Activated CD4-positive, alpha-beta T cell treated with anti-CD3 and anti-CD28 coated beads, Interleukin-2, amount 50 U/mL, for 24 hours (primary cell): ENCODE data around the gene TMX3.

ENCODE experiments used
- DNase-seq, 2 donors: peaks; one replicate each; pipeline ENCODE4 v3.0.0-alpha.2; 2020; ENCODE audit warnings: low read depth in 1 of 2, low spot score in 1 of 2

Gene TMX3, protein sequence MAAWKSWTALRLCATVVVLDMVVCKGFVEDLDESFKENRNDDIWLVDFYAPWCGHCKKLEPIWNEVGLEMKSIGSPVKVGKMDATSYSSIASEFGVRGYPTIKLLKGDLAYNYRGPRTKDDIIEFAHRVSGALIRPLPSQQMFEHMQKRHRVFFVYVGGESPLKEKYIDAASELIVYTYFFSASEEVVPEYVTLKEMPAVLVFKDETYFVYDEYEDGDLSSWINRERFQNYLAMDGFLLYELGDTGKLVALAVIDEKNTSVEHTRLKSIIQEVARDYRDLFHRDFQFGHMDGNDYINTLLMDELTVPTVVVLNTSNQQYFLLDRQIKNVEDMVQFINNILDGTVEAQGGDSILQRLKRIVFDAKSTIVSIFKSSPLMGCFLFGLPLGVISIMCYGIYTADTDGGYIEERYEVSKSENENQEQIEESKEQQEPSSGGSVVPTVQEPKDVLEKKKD

DNA sequence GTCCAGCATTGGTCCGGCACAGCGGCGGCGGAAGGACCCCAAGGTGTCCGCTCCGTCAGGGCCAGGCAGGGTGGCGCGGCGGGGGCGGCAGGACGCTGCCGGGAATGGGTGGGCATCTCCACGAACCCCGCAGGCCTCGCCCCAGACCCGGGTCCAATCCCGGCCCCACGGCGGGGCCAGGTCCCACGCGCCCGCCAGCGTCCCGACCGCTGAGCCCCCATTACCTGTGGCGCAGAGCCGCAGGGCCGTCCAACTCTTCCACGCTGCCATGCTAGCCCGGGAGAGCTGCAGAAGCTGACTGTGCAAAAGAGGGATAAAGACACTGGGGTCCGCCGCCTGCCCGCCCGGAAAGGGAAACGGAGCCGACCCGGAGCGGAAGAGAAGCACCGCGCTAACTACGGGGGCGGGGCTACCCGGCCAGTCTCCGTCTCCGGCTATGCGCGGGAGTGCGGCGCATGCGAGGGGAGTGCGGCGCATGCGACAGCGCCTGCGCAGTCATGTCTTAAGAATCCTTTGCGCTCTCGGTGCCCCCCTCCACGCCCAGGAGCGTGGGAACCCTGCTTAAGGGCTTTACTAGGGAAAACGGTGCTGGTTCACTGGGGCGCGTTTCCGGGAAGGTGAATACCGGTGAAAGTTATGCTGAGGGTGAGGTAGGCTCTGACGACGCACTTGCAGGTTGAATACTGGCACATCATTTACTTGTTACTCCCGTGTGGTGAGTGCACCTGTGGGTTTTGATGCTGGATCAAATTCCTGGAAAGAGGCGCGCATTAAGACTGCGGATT is at the start of gene TMX3:
TMX3 (minus strand) TSS at position 397 of the 785 bp plus-strand sequence; CDS start at position 270, 127 bp downstream.
- DNase-seq, result peak; percentile 76 to 89

DNA sequence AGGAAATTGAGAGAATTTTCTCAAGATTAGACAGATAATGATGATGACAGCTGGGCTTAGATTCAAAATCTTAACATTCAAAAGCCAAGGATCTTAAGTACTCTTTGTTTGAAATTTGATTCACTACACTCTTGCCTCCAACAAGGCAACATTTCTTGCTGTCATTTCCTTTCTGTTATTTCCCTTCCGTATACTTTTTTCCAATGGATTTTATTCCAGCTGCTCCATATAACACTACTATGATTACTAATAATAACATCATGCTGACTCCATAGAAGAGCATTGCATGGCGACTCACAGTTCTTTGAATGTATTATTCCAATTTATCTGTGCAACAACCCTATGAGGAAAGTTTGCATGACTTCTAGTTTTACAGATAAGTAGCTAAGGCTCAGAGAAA is 49.1 kb upstream of the TMX3 start:
- DNase-seq, result no peak

DNA sequence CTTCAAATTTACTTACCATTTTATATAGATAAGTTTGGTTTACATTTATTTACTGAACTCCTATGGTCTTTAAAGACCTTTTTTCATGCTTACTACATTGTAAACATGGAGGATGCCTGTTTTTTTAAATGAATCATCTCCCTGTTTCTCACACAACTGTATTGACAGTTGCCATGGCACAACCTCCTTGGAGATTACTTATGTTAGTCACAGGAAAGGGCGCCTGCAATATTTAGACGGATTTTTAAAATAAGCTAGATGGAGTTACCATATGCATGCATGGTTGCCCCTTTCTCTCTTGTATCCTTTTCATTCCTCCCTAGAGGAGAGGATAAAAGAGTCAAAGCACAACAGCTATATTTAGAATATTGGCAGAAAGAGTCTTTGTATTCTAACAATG is 48.2 kb upstream of the TMX3 start:
- DNase-seq, result no peak

DNA sequence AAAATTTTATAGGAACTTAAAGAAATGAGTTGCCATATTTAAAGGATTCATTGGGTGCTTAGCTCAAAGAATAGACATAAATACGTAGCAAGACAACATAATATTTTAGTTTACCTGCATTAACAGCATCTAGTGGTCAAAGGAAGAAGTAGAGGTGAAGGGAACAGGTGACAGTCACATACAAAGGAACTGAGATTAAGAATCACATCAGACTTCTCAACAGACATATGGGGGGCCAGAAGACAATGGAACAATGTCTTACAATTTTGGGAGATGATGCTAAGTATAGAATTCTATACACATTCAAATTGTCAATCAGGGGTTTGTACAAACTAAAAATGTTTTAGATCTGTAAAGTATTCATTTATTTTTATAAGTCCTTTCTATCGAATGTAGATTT is 44.4 kb upstream of the TMX3 start:
- DNase-seq, result no peak

DNA sequence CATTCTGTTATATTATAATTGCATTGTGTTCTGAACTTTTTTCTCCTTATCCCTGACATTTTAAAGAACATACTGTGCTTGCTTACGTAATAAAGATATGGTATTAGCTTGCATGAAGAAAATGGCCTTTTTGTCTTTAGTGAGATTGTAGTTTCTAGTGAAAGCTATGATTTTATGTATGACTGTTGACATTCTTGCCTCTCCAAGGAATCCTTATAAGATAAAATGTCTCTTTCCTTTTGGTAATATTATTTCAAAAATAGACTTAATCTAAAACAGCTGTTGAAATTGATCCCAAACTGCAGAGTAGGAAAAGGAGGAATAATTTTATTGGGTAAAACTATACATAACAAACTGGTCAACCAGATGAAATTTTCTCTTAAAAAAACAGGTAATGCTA is 42.2 kb upstream of the TMX3 start:
- no peak for DNase-seq

DNA sequence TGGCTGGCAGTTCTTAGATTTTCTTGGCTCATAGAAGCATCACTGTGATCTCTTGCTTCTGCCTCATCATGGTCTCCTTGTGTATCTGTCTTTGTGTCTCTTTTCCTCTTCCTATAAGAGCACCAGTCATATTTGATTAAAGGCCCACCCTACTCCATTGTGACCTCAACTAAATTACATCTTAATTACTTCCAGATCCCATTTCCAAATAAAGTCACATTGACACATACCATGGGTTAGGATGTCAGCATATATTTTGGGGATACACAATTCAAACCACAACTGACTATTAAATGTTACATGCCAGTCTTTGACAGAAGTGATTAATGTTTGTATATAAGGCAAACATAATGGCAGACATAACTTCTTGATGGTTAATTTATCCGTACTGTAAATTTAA is 27.3 kb upstream of the TMX3 start:
- no peak for DNase-seq

DNA sequence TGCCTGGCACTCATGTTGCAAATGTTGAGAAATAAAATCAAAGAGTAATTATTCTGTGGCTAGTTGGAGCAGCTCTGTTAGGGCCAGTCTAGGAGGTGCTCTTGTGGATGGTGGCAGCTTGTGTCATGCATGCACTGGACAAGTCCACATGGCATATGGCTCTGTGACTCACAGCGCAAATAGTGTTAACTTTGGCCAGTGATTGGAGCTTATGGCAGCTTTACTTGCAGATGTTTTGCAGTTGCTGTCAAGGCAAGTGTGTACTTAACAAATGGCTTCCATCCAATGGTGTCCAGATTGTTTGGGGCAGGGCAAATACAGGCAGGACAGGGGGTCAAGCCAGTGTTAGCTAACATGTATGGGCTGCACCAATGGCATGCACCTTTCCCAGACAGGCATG is 26.1 kb upstream of the TMX3 start:
- DNase-seq, result no peak

DNA sequence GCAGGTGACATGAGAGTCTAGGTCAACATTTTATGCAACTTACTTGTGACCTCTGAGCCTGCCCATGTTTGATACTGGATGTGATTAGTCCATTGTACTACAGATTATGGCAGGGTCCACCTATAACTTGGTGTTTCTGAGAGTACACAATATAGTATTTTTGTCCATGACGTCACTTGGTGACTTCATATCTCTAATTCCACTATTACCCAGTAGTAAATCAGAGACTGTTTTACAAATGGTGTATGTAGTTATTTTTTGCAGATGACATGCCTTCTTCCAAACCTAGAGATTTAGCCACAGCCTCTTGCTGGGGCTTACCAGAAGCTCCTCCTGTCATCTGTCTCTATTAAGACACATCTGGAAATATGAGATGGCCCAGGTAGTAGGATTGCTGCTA is 24.6 kb upstream of the TMX3 start:
- DNase-seq, result no peak

DNA sequence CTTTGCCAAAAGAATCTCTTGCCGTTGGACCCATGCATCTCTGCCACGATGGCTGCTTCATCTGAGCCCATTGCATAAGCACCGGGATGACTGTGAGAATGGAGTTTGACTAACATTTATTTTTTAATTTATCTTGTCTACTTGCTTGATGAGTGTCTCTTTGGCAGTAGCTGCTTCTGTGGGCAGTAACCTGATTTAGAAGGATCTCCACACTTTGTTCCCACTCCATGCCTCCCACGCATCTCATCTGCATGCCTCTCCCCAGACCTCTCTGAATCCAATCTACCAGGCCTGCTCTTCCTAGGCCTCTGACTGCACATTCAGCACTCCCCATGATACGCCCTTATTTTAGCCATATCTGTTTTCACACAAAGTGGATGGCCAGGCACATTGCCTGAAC is 23.7 kb upstream of the TMX3 start:
- no peak for DNase-seq

DNA sequence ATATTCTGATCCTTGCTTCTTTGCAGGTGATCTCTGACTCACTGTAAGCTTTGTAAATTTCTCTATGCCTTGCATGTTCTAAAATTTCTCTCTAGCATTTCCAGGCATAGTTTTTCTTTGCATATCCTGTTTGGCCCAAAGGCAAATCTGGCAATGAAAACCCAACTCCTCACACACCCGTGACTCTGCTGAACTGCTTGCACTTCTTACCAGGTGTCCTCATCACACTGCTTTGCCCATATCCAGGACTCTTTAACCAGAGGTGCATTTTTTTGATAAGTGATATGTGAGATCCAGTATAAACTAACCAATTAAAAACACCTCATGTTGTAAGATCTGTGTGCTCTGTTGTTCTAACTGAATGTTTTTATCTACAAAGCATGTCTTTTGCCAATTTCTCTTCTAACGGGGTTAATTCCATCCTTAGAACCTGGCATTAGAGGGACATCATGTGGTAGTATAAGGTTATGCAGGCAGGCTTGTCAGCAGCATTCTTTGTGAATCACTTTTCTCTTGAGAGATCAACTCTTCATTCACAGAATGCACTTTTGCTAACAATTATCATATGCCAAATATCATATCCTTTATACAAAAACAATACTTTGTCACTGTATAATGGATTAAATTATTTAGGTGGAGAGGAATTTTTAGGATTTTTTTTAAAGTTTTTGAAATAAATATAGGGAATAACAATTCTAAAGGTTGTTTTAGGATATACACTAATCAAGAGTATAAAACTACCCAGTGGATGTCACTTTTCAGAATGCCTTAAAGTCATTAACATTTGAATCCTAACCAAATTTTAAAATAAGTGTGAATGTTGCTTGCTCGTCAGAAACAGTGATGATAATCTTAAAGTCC is 20.8 kb upstream of the TMX3 start:
- DNase-seq, result peak in 1 of 2 donors; percentile 7

DNA sequence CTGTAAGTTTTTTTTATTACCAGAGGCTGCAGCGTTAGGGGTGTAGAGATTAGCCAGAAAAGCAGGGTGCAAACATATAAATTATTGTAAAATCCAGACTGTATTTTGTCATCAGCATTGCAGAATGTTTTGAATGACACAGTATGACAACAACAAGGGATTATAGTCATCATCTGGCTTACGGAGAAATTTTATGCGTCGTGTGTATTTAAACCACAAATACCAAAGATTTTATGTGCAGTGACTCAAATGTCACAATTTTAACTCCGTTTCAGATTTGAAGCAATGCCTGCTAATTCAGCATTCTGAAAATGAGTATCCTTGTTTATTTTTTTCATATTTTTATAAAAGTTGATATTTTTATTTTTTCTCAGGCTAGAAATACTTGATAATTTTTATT is 19.4 kb upstream of the TMX3 start:
- no peak for DNase-seq

DNA sequence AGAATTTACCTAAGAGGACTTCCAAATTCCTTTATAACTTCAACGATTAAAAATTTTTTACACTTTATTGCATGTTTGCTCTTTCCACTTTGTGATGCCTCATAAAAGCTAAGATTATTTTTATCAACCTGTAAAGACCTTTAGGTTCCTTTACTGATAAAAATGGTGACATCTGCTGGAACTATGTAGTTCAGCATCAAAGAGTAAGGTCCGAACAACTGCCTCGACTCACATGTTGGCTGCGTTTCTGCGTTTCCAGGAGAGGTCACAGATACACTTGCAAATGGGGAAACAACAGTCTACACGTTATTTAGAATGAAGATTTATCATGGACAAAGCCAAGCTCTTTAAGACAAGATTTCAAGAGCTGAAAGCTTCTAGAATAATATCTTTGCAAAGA is 18.8 kb upstream of the TMX3 start:
- DNase-seq, result no peak

DNA sequence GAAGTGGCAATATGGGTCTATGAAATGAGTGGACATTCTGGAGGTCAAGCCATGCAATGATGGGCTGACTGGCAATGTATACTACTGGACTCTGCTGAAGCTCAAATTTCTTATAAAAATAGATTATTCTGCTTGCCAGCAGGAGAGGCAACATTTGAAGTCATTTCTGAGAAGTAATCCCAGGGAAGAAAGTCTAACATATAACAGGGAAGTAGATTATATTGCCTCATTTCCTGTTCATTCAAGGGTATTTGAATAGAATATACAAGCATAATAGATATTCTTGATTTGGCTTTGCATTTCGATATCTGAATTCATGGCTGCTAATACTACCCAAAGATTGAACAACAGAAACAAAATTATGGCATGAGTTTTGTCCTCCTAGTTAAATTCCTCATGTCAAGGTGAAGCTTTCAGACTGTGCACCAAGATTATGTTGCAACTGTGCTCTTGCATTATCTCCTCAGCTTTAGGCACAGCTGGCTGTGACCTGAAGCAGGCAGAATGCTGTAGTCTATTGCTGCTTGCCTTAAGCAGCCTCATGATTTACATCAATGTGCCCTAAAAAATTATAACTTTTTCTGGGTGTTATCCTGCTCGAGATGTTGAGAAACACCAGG is 13.3 kb upstream of the TMX3 start:
- DNase-seq, result no peak

DNA sequence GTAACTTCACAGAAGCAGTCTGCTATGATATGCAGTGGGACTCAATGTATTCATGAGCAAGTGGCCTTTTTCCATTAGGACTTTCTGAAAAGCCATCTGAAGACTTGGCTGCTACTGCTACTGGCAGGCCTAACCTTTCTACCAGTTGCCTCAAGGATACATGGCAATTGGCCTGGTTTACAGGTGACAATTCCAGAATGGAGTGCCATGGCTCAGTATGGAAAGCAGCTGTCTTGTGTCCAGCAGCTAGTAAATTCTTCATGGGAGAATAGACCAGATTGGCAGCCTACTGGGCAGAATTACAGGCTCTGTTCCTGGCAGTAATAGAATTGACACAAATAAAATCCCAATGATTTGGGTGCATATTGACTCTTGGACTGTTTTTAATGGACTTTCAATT is 12.6 kb upstream of the TMX3 start:
- DNase-seq, result no peak

DNA sequence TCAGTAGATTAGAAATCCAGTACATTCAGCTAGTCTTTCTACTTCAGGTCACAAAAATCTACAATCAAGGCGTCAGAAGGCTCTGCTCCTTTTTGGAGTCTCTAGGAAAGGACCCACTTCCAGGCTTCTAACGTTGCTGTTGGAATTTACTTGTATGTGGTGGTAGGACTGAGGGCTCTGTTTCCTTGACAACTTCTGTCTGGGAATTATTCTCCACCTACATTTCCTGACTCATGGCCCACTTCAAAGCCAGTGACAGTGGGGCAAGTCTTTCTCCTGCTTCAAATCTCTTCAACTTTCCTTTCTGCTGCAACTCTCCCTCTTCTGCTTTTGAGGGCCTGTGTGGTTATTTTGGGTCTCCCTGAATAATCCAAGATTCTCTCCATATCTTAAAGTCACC is 10.4 kb upstream of the TMX3 start:
- no peak for DNase-seq

DNA sequence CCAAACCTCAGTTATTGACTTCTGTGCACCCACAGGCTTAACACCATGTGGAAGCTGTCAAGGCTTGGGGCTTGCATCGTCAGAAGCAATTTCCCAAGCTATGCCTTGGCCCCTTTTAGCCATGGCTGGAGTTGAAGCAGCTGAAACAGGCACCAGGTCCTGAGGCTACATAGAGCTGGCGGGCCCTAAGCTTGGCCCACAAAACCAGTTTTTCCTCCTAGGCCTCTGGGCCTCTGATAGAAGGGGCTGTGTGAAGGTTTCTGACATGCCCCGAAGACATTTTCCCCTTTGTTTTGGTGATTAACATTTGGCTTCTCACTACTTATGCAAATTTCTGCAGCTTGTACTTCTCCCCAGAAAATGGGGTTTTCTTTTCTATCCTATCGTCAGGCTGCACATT is 9.1 kb upstream of the TMX3 start:
- DNase-seq, result no peak

DNA sequence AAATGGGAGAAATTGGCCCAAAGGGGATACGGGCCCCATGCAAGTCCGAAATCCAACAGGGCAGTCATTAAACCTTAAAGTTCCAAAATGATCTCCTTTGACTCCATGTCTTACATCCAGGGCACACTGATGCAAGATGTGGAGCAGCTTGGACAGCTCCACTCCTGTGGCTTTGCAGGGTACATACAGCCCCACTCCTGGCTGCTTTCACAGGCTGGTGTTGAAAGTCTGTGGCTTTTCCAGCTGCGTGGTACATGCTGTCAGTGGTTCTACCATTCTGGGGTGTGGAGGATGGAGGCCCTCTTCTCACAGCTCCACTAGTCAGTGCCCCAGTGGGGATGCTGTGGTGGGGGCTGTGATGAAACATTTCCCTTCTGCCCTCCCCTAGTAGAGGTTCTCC is 8.6 kb upstream of the TMX3 start:
- no peak for DNase-seq

DNA sequence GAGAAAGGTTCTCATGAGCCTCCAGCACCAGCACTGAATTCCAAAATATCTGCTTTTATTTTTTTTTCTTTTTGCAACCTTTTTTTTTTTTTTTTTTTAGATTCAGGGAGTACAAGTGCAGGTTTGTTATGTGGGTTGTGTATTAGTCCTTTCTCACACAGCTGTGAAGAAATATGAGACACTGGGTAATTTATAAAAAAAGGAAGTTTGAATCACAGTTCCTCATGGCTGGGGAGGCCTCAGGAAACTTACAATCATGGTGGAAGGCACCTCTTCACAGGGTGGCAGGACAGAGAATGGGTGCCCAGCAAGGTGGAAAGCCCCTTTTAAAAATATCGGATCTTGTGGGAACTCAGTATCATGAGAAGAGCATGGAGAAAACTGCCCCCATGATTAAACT is 7.9 kb upstream of the TMX3 start:
- no peak for DNase-seq

DNA sequence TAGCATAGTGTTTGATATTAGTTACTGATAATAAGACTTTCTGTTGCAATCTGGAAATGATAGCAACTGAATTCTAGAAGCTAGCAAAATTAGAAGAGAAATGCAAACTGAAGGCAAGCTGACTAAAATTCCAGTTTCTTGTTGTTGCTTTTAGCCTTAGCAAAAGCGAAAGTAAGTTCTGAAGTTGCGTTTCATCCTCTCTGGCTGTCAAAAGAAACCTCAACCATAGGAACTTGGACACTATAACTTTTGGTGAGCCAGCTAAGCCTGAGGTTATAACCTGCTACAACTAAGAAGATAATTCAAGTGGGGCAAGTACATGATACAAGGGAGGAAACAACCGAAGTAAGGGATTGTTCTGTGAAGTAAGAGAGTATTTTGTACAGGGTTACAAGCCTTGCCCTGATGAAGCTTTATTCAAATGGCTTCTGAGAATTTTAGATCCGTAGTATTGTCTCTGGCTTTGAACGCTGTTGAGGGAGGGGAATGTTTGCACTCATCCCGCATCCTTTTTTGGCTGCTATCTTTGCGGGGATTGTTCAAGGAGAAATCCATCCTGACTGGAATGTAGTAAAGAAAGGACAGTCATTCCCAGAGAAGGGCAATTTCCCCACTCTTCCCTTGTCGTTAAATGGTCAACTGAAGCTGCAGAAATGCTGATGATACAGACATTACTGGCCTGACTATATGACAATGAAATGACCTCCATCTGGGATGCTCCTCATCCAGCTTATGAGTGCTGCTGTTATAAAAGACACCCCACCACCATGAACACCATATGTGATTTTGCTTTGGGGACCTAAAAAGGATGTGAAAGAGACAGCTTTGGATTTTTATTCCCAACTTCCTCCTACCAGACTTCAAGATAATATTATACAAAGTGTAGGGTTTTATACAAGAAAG is 7.0 kb upstream of the TMX3 start:
- DNase-seq, result no peak

DNA sequence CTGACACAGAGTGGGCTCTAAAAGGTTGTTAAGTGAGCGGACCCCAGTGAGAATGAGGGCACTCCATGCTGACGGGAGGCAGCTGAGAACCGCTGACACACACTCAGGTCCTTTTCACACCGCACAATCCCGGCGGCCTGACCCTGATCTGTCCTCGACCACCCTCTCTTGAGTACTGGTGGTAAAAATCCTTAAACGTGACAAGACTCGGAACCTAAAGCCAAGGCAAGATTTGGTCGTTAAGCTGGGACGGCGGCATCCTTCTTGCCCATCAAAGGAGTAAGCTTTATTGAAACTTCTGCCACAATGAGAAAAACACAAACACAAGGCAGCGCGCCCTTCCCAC is 569 bp downstream of the TMX3 start:
- peak in 1 of 2 donors; percentile 5 for DNase-seq
